Right lung (tissue), 5 donors: ENCODE measurements around the gene PTPRD. TPM values are rescaled to one million over a fixed set of nuclear protein-coding genes. Genes with fewer than 3 reads are reported as not detected.
A peak's percentile ranks its signal among the peaks of the same experiment; 100 is the strongest.

Experiments
- DNase-seq, 2 donors: peaks; one replicate each; pipeline ENCODE4 v3.0.0-alpha.2; 2013
- polyA plus RNA-seq, 5 donors: library from polyadenylated mRNA; unstranded; fragments of 120-200 nt; gene quantifications; one replicate each; pipeline versions ENCODE4 v1.2.1 to v1.2.3, GENCODE V29; 2013; ENCODE audit warnings: inconsistent platforms in 1 of 5, low replicate concordance in 1 of 5; ENCODE audit not compliant: insufficient read length in 5 of 5, insufficient read depth in 1 of 5

Gene PTPRD
- polyA plus RNA-seq, 5 donors = 117 to 156 (median 130) TPM

DNA sequence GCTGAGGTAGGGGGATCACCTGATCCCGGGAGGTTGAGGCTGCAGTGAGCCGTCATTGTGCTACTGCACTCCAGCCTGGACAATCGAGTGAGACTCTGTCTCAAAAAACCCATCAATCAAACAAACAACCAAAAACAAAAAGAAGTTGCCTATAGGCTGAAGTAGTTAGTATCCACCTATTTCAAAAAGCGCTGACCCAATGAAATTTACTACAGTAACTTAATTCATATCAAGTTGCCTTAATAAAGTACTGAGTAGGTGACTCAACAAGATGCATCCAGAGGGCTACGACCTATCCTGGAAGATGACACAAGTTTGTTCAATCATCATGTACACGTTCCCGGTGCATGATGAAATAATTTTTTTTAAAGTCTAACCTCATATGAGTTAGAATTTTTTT, 2164.6 kb downstream of the PTPRD start:
- no peak for DNase-seq

DNA sequence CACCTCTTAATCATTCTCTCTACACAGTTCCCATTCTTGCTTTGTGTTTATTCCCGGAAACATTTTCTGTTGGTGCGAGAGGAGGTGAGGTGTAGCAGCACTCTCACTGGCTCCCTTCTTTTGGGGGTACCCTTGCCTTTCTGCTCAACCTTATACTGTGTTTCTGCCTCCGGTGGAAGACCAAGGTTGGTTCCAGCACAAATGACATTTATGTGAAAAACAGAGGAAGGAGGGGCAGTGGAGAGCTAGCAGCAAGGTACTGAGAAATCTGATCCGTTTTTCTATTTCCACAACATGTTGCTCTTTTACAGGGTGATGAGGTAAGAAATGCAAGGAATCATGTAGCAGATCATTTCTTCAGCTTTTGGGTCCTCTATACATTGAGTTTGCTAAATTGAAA, 2165.2 kb downstream of the PTPRD start:
- no peak for DNase-seq

DNA sequence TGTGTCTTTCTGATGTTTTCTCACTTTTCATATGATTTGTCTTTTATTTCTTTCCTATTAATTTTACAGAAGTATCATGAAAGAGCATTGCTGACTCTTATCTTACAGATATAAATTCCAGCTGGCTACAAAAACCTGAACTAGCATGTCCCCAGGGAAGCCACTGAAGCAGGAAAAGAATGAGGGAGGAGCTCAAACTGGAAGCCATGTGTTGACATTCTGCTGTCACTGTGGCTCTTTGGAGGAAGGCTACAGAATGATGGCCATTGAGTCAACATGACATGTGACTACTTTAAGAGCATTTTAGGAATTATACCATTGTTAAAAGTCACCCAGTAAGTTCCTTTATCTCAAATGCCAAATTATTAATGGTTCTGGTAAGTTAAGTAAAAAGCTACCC, 2174.9 kb downstream of the PTPRD start:
- no peak for DNase-seq

DNA sequence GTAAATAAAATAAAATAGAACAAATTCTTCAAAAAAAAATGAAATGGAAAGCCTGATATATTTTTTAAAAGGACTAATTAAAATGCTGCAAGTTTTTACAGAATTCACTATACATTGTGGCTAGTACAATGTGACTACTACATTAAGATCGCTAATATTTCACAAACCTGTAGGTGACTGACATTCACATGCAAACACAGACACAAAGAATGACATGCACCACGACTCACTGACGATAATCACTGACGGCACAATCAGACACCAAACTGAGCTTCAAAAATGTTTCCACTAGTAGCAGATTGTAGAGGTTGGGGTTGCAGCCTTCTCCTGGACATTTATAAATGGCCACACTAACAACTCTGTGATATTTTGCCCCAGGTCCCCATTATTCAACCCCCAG, 2175.5 kb downstream of the PTPRD start:
- DNase-seq = no peak

GRCh38 chr9:8436786-8437185, 2176.0 kb downstream of the PTPRD start:
- DNase-seq = no peak

DNA sequence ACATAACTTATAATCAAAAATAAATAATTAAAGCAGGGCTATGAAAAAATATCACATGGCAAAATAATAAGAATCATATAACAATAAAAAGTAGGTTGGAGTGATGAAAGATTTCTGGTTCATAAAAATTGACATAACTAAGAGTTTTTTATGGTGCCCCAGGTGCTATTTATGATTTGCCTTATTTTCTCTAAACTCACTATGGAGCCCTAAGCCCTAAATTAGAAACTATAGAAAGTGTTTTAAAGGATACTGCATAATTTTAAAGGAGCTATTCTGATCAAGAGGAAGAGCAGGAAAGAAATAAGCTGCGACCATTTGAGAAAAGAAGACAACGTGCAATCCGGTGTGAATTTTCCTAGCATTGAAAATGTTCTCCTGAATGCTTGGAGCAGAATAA, 2178.2 kb downstream of the PTPRD start:
- no peak for DNase-seq

- DNase-seq = no peak
Measured at GRCh38 chr9:8432224-8432623, 2180.6 kb downstream of the PTPRD start.

DNA sequence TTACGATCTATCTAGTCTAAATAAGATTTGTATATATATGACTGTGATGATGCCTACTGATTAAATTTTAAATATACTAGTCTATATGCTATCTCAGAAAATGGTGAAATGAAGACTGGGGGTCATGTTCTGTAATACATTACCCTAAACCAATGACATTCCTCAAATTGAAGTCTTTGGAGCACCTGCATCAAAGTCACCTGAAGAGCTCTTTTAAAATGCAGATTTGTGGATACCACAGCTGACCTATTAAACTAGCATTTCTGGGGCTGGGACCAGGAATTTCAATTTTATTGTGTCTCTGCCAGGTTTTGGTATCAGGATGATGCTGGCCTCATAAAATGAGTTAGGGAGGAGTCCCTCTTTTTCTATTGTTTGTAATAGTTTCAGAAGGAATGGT, 2181.3 kb downstream of the PTPRD start:
- no peak for DNase-seq

- DNase-seq = no peak
Measured at GRCh38 chr9:8430945-8431344, 2181.9 kb downstream of the PTPRD start.

DNA sequence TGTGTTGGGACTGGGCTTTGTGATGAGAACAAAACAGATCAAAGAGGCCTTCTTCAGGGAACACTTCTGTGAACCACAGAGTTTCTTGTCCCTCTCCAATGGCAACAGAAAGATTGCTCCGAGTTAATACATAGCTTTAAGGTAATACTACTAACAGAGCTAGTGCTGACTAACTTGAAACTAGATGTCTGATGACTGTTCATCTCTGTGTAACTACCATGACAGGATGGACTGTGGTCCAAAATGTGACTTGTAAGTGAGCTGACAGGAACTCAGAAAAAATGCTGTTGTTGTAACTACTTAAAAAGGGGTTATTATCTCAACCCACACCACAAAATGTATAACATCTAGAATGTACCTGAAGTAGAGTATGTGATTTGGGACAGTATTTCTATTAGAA, 2183.0 kb downstream of the PTPRD start:
- no peak for DNase-seq

DNA sequence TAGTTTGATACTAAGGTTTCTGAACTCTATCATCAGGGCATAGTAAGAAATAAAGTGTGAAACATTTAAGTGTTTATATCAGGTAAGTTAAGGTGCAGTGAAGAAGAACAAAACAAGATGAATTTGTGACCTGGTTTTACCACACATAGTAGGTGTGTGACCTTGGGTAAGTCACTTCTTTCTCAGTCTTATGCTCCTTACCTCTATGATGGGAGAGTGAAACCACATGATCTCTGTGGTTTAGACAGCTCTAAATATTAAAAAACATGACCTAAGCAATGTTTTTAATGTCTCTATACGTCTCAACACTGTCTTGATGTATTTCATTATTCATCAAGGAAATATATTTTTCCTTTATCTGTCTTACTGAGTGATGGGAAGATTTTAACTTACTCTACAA, 2183.6 kb downstream of the PTPRD start:
- DNase-seq = no peak

- no peak for DNase-seq
Measured at GRCh38 chr9:8428389-8428788, 2184.4 kb downstream of the PTPRD start.

DNA sequence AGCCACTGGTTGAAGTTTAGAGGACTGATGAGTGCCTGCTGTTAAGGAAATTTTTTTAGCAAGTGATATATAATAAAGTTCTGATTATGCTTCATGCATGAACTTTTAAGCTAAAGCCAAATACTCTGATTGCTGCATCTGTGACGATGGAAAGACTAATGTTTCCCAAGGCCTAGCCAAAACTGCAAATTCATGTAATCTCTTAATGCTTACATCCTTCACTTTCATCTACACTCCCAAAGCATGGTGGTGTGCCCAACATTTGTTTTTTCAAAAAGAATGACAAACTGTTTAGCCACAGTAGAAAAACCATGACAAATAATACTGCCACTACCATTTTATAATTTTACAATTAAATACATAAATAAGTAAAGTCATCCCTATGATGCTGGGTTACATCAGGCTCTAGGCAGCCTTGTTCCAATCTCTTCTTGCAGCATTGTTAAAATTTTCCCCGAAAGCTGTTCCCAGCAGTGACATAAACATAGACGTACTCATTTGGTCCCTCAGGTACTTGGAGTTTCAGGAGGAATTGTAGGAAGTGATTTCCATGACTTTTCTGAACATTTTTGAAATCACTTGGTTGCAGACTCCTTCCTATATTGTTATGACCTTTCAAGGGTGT, 2187.9 kb downstream of the PTPRD start:
- peak; percentile 24 to 31 for DNase-seq

- DNase-seq = no peak
Measured at GRCh38 chr9:8420416-8420815, 2192.4 kb downstream of the PTPRD start.

- DNase-seq = no peak
Measured at GRCh38 chr9:8419596-8420275, 2193.1 kb downstream of the PTPRD start.

DNA sequence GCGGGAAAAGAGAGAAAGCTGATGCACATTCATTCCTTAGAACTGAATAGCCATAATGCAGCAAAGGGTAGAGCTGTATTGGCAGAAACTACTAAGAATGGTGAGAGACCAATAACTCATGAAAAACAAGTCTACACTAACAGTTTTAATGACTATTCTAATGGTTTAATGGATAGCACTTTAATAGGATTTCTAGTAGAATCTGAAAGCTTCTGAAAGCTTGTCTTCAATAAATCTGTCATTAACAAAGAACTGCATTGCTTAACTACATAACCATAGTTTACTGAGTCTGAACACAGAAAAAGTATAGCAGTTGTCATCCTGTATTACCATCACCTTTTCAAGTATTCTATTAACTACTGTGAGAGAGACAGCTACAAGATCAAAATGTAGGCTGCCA, 2195.5 kb downstream of the PTPRD start:
- DNase-seq = no peak

DNA sequence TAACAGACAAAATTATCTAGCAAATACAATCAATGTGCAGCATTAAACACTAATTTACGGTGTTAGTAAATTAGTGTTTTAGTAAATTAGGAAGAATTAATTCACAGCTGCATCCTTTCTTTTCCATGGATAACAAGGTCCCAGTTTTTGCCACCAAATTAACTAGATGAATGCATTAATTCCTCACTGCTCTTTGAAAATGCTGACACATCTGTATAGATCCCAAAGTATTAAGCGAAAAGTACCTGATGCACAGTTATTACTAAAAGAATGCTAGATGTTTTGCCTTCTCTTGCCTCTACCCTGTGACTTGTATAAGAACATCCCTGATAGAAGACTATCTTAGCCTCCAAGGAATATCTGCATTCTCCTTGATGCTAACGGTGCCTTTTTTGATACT, 2200.5 kb downstream of the PTPRD start:
- DNase-seq = no peak

GRCh38 chr9:8408575-8409190, 2204.1 kb downstream of the PTPRD start:
- no peak for DNase-seq

DNA sequence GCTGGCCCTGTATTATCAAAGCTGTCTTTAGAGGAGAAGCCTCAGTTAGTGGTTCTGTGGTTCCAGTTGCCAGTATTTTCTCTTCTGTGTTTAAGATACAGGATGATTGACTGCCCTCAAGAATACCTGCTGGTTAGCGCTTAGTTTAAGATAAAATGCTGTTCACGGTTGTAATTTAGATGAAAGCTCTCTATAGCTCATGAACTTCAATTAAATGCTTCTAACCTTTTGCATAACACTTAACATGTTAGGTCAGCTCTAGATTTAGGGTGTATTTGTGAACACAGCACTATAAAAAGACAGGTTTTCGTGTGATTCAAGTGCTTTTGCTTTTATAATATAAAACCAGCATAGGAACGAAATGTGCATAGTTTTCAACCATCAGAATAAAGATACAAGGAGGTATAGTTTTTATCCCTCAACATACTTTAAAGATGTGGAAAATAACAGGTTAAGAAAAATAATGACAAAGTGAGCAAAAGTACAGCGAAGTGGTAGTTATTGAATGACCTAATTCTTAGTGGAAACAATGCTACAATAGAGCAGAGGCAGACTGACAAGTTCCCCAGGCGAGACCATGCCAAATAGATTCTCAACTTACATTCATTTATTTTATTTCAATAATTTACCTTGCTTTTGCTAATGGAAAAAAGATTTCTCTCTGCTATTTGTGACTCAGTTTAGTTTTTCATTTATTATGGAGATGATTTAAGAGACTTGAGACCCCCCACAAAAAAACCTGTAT, 2210.7 kb downstream of the PTPRD start:
- no peak for DNase-seq

- DNase-seq = no peak
Measured at GRCh38 chr9:8400378-8400777, 2212.4 kb downstream of the PTPRD start.

DNA sequence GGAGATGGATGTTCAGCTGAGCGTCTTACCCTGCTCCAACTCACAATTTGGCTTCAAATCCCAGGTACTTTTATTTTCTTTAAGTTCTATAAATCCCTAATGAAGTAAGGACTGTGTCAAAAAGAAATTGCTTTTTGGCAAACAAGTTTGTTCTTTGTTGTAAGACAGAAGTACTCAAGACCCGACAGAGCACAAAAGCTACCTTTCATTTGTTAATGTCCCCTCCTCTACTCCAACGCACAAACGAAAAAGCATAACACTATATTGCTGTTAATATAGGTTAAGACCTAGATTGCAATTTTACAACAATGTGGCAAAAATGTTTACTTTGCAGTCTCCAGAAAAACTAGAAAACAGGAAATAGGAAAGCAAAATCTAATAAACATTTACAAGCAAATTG, 2217.8 kb downstream of the PTPRD start:
- no peak for DNase-seq

DNA sequence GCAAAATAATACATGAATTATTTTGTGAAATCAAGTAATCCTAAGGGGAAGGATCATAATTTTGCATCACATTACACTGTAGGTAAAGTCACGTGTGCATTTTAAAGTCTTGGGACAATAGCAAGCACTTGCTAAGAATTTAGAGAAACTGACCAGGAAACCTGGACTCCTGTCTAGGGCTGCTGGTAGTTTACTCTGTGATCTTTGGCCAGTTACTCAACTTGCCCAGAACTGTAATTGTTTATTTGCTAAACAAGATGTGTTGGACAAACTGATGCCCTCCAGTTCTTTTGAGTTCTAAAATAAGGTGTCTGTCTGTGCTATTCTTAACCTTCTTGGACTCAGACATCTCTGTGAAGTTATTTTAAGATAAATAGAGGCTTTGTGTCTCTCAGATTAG, 2218.5 kb downstream of the PTPRD start:
- DNase-seq = no peak

DNA sequence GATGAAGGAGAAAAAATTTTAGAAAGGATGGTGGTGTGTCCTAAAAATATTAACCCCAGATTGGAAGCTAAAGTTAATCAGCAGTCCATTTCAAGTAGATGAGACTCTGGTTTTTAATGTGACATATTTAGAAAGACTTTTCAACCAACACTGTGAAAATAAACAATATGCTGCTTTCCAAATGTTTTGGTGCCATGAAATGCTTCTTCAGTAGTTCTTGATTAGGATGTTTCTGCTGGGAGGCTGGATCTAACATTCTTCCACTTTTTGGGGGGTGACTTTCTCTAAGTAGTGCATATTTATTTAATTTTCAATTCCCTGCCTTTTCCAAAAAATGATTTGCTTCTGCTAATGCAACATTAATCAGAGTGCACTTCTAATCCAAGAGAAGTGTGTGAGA, 2219.9 kb downstream of the PTPRD start:
- no peak for DNase-seq
